Loucy (cell line): ENCODE results near the gene FLG.
"Not testable (repeated sequence)": the region's sequence is repeated elsewhere in the genome, so short reads cannot be mapped to it uniquely, and the experiment has no call there.

Experiments
- H2AFZ ChIP-seq: fragments of 200-600 bp; sonication (generic); 2 replicates; pipeline ENCODE4 v1.6.0; 2016; ENCODE audit warnings: antibody characterized with exemption, mild to moderate bottlenecking, low read length, moderate library complexity
- H3F3A ChIP-seq: fragments of 200-600 bp; 2 replicates; pipeline ENCODE4 v1.6.0; 2016; ENCODE audit warnings: antibody characterized with exemption, low read depth, mild to moderate bottlenecking
- H3K27me3 ChIP-seq: fragments of 200-600 bp; sonication (generic); 2 replicates; pipeline ENCODE4 v1.6.1; 2014; ENCODE audit warnings: low read length, mild to moderate bottlenecking; ENCODE audit not compliant: insufficient read depth, poor library complexity, severe bottlenecking
- H3K36me3 ChIP-seq: fragments of 200-600 bp; sonication (generic); 2 replicates; pipeline ENCODE4 v1.6.1; 2016; ENCODE audit warnings: low read length; ENCODE audit not compliant: insufficient read depth
- H3K4me1 ChIP-seq: fragments of 200-600 bp; sonication (generic); 2 replicates; pipeline ENCODE4 v1.5.1; 2014; ENCODE audit warnings: low read length, mild to moderate bottlenecking; ENCODE audit not compliant: insufficient read depth, poor library complexity, severe bottlenecking
- H3K4me2 ChIP-seq: fragments of 200-600 bp; sonication (generic); 2 replicates; pipeline ENCODE4 v1.6.0; 2014; ENCODE audit warnings: antibody characterized with exemption, low read length, low read depth, mild to moderate bottlenecking; ENCODE audit not compliant: poor library complexity, severe bottlenecking
- H3K4me3 ChIP-seq: fragments of 200-600 bp; sonication (generic); 2 replicates; pipeline ENCODE4 v1.5.1; 2014; ENCODE audit warnings: low read length, mild to moderate bottlenecking, mixed read lengths; ENCODE audit not compliant: poor library complexity, severe bottlenecking
- H3K79me2 ChIP-seq: fragments of 200-600 bp; sonication (generic); 2 replicates; pipeline ENCODE4 v1.6.1; 2014; ENCODE audit warnings: low read length; ENCODE audit not compliant: insufficient read depth
- H3K9ac ChIP-seq: fragments of 200-600 bp; sonication (generic); 2 replicates; pipeline ENCODE4 v1.6.0; 2014; ENCODE audit warnings: mild to moderate bottlenecking, low read depth, low read length, moderate library complexity; ENCODE audit not compliant: poor library complexity, severe bottlenecking
- H3K9me2 ChIP-seq: fragments of 200-600 bp; sonication (generic); replicated peaks from 2 replicates; pipeline ENCODE4 v1.6.1; 2016; ENCODE audit warnings: low read depth, low read length, mixed read lengths
- H3K9me3 ChIP-seq: fragments of 200-600 bp; sonication (generic); 2 replicates; pipeline ENCODE4 v1.6.1; 2014; ENCODE audit warnings: mild to moderate bottlenecking, antibody characterized with exemption, low read length, low read depth; ENCODE audit not compliant: insufficient read depth
- H4K20me1 ChIP-seq: fragments of 200-600 bp; sonication (generic); 2 replicates; pipeline ENCODE4 v1.6.0; 2014; ENCODE audit warnings: antibody characterized with exemption, low read length, mild to moderate bottlenecking; ENCODE audit not compliant: insufficient read depth, poor library complexity, severe bottlenecking

Gene FLG

GRCh38 chr1:152308758-152309157 is 16.3 kb downstream of the FLG start:
- not testable (repeated sequence) for H2AFZ ChIP-seq

GRCh38 chr1:152307970-152308369 is 17.1 kb downstream of the FLG start:
- not testable (repeated sequence) for H3K4me3 ChIP-seq, H3F3A ChIP-seq, H4K20me1 ChIP-seq, H3K4me1 ChIP-seq, H3K9me2 ChIP-seq, H3K9ac ChIP-seq, H3K27me3 ChIP-seq, H3K4me2 ChIP-seq, H3K9me3 ChIP-seq, H3K79me2 ChIP-seq, H2AFZ ChIP-seq, H3K36me3 ChIP-seq

More at GRCh38 chr1:152308758-152309157, 16.3 kb downstream of the FLG start:
- H3K36me3 ChIP-seq, H3K4me2 ChIP-seq, H3K4me3 ChIP-seq, H3F3A ChIP-seq, H3K9ac ChIP-seq, H3K27me3 ChIP-seq, H3K9me3 ChIP-seq, H4K20me1 ChIP-seq, H3K9me2 ChIP-seq, H3K79me2 ChIP-seq, H3K4me1 ChIP-seq: not testable (repeated sequence)

GRCh38 chr1:152306123-152306522 is 18.9 kb downstream of the FLG start:
- not testable (repeated sequence) for H3K9ac ChIP-seq, H2AFZ ChIP-seq, H3K4me2 ChIP-seq, H3K27me3 ChIP-seq, H3K36me3 ChIP-seq, H3K9me2 ChIP-seq, H3F3A ChIP-seq, H4K20me1 ChIP-seq, H3K4me1 ChIP-seq, H3K4me3 ChIP-seq, H3K9me3 ChIP-seq, H3K79me2 ChIP-seq

- H3K79me2 ChIP-seq, H3K9me3 ChIP-seq, H3K4me3 ChIP-seq, H3K9me2 ChIP-seq, H4K20me1 ChIP-seq, H3K4me1 ChIP-seq, H3K9ac ChIP-seq, H3K36me3 ChIP-seq, H3F3A ChIP-seq, H2AFZ ChIP-seq, H3K4me2 ChIP-seq, H3K27me3 ChIP-seq: not testable (repeated sequence)
Measured at GRCh38 chr1:152304773-152305172, 20.3 kb downstream of the FLG start.

GRCh38 chr1:152303139-152303872 is 21.7 kb downstream of the FLG start:
- not testable (repeated sequence) for H3K4me1 ChIP-seq, H3K36me3 ChIP-seq, H3K9me2 ChIP-seq, H3K9ac ChIP-seq, H4K20me1 ChIP-seq, H3K4me2 ChIP-seq, H3K4me3 ChIP-seq, H3K27me3 ChIP-seq, H3F3A ChIP-seq, H3K79me2 ChIP-seq, H2AFZ ChIP-seq, H3K9me3 ChIP-seq

- H4K20me1 ChIP-seq, H3K4me3 ChIP-seq, H3K79me2 ChIP-seq, H3F3A ChIP-seq, H2AFZ ChIP-seq, H3K9ac ChIP-seq, H3K4me2 ChIP-seq, H3K9me2 ChIP-seq, H3K27me3 ChIP-seq, H3K36me3 ChIP-seq, H3K9me3 ChIP-seq, H3K4me1 ChIP-seq: not testable (repeated sequence)
Measured at GRCh38 chr1:152256394-152256793, 68.6 kb downstream of the FLG start.
